Measurements from ENCODE around the gene ATAD3B. TPM values are rescaled to one million over a fixed set of nuclear protein-coding genes. Genes with fewer than 3 reads are reported as not detected.
"Not testable (repeated sequence)": the region's sequence is repeated elsewhere in the genome, so short reads cannot be mapped to it uniquely, and the experiment has no call there.

Gene ATAD3B
- total RNA-seq, 2 donors from 2014 or later: 16.8 to 26.9 TPM

DNA sequence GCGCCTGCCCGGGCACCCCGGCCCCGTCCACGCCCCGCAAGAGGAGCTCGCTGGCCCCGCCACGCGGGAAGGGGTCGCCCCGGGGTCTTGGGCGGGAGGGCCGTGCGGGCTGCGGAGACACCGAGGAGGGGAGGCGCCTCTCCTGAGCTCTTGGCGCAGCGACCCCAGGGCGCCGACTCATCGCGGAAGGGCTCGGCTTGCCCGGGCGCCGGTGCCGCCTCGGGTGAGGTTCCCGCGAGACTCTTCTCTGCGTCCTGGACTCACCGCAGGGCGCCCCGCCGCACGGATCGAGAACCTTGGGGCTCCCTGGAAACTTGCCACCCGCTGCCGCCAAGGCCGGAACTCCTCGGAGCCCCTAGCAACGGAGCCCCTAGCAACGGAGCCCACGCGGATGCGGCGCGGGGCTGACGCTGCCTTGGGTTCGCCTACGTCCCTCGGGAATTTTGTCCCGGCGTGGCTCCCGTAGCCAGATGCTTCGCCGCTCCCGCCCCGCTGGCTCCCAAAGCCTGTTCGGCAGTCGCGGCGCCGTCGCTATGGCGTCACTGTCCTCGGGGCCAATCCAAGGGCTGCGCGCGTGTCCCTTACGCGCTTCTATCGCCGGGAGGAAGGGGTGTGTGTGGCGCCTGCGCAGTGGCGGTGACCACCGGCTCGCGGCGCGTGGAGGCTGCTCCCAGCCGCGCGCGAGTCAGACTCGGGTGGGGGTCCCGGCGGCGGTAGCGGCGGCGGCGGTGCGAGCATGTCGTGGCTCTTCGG is 40.1 kb downstream of the ATAD3B start, which contains the start of gene ATAD3A:
ATAD3A (plus strand) TSS at position 630 of the 753 bp plus-strand sequence; CDS start at position 737, 107 bp downstream.
- Histone ChIP-seq H3K27ac (peak within 1 kb of the TSS; percentile 88 to 90), H3K36me3 (no peaks in the 10 kb centered on the region), H3K4me3 (peak within 1 kb of the TSS; percentile 71 to 91), H3K27me3 (replicated peaks; ENCODE audit: insufficient read depth) (no peaks in the 10 kb centered on the region), H3K4me1 (replicated peaks) (peaks cover 3% of the 10 kb centered on the region), H3K9me3 (no peaks in the 10 kb centered on the region)
- WGBS: 0% methylated on average over 14 of the region's 99 CpGs
- TF ChIP-seq, protein P1, sequence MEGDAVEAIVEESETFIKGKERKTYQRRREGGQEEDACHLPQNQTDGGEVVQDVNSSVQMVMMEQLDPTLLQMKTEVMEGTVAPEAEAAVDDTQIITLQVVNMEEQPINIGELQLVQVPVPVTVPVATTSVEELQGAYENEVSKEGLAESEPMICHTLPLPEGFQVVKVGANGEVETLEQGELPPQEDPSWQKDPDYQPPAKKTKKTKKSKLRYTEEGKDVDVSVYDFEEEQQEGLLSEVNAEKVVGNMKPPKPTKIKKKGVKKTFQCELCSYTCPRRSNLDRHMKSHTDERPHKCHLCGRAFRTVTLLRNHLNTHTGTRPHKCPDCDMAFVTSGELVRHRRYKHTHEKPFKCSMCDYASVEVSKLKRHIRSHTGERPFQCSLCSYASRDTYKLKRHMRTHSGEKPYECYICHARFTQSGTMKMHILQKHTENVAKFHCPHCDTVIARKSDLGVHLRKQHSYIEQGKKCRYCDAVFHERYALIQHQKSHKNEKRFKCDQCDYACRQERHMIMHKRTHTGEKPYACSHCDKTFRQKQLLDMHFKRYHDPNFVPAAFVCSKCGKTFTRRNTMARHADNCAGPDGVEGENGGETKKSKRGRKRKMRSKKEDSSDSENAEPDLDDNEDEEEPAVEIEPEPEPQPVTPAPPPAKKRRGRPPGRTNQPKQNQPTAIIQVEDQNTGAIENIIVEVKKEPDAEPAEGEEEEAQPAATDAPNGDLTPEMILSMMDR (IDR thresholded peaks at IDR 0.05): peak in 2 of 4 experiments; percentile 26 to 28
- TF ChIP-seq POLR2A (IDR thresholded peaks at IDR 0.05) (peak; percentile 64), POLR2AphosphoS5 (IDR thresholded peaks at IDR 0.05) (peak; percentile 100)
- peak; percentile 98 for DNase-seq (ENCODE audit: low spot score)
- intact Hi-C loops (cut with DNase I): no loop called here

- H3K36me3 ChIP-seq; H3K4me1 ChIP-seq (replicated peaks); H3K9me3 ChIP-seq; H3K27me3 ChIP-seq (replicated peaks; ENCODE audit: insufficient read depth); intact Hi-C loops (cut with DNase I); DNase-seq (ENCODE audit: low spot score): not testable (repeated sequence)
- H3K4me3 ChIP-seq: peak overlapping the region; percentile 71 to 91
- 0% methylated on average over 3 of the region's 52 CpGs for WGBS
- peak overlapping the region in 1 of 2 donors; percentile 90 for H3K27ac ChIP-seq
Measured at GRCh38 chr1:1512425-1512824, 40.9 kb downstream of the ATAD3B start.

DNA sequence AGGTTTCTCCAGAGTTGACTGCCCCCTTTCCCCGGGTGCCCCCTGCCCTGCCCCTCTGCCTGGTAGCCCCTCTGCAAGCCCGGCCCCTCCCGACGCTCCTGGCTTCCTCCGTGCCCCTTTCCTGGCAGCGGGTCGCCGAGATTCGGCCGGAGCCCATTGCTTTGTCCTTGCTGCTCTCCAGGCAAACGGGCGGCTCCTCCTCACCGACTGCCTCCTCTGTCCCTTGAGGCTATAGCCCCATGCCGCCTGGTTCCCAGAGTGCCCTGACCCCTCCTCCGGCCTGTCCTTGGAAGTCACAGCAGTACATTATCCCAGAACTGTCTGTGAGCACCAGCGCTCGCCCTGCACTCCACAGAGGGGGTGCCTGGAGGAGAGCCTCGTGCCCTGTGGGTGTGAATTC is 42.1 kb downstream of the ATAD3B start:
- WGBS: 89% methylated on average over 16 of the region's 18 CpGs
- H3K27me3 ChIP-seq (replicated peaks; ENCODE audit: insufficient read depth); H3K27ac ChIP-seq; intact Hi-C loops (cut with DNase I); H3K4me3 ChIP-seq; DNase-seq (ENCODE audit: low spot score); H3K4me1 ChIP-seq (replicated peaks); H3K9me3 ChIP-seq; H3K36me3 ChIP-seq: not testable (repeated sequence)

- H3K36me3 ChIP-seq; H3K9me3 ChIP-seq; intact Hi-C loops (cut with DNase I); H3K4me1 ChIP-seq (replicated peaks); H3K27ac ChIP-seq; H3K4me3 ChIP-seq; H3K27me3 ChIP-seq (replicated peaks; ENCODE audit: insufficient read depth); DNase-seq (ENCODE audit: low spot score): not testable (repeated sequence)
- WGBS: 59% methylated on average over 16 of the region's 16 CpGs
Measured at GRCh38 chr1:1514376-1514775, 42.8 kb downstream of the ATAD3B start.

DNA sequence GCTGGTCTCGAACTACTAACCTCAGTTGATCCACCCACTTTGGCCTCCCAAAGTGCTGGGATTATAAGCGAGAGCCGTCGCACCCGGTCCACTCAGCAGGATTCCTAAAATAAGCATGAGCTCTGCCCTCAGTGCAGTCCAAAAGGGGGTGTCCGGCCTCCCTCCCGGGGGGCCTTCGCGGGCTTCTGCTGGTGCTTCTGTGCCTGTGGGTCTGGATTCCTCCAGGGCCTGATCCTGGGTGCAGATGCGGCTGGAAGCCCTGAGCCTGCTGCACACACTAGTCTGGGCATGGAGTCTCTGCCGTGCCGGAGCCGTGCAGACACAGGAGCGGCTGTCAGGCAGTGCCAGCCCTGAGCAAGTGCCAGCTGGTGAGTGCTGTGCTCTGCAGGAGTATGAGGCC is 45.4 kb downstream of the ATAD3B start:
- H3K9me3 ChIP-seq; H3K4me1 ChIP-seq (replicated peaks); H3K4me3 ChIP-seq; H3K27me3 ChIP-seq (replicated peaks; ENCODE audit: insufficient read depth); H3K36me3 ChIP-seq; DNase-seq (ENCODE audit: low spot score); H3K27ac ChIP-seq; intact Hi-C loops (cut with DNase I): not testable (repeated sequence)
- WGBS: 94% methylated on average over 10 of the region's 14 CpGs

DNA sequence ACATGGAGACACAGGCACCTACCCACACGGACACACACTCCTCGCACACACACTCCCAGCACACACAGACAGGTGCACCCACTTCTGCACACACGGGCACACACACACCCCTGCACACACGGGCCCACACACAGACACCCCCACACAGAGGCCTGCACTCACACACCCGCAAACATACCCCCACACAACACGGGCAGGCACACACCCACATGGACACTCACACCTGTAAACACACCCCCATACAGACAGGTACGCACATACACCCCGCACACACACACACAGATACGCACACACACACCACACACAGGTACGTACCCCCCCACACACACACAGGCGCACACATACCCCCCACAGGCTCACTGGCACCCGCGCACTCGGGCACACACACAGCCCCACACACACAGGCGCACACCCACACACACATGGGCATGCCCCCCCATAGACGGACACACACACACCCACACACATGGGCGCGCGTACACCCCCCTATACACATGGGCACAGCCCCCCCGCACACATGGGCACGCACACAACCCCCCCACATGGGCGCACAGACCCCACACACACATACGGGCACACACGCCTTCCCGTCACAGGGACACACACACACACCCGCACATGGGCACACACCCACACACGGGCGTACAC is 46.5 kb downstream of the ATAD3B start:
- TF ChIP-seq, protein P1 (IDR thresholded peaks at IDR 0.05): no peak
- DNase-seq (ENCODE audit: low spot score): no peak
- Histone ChIP-seq H3K27me3 (replicated peaks; ENCODE audit: insufficient read depth) (no peaks in the 10 kb centered on the region), H3K9me3 (no peaks in the 10 kb centered on the region), H3K27ac (no peak overlapping the region), H3K4me1 (replicated peaks) (no peaks in the 10 kb centered on the region), H3K36me3 (no peaks in the 10 kb centered on the region), H3K4me3 (no peak overlapping the region)
- intact Hi-C loops (cut with DNase I): no loop called here
- 94% methylated on average over 26 of the region's 28 CpGs for WGBS

DNA sequence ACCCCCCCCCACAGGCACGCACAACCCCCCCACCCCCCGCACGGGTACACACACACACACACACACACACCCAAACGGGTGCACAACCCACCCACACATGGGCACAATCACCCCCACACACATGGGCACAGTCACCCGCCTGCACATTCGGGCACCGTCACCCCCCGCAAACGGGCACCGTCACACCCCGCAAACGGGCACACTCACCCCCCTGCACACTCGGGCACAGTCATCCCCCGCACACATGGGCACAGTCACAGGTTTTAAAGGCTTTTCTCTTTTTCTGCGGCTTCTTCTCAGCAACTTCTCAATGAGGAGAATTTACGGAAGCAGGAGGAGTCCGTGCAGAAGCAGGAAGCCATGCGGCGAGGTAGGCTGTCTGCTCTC is 47.0 kb downstream of the ATAD3B start:
- H3K4me3 ChIP-seq; H3K27me3 ChIP-seq (replicated peaks; ENCODE audit: insufficient read depth); H3K9me3 ChIP-seq; H3K36me3 ChIP-seq; intact Hi-C loops (cut with DNase I); H3K27ac ChIP-seq; H3K4me1 ChIP-seq (replicated peaks); DNase-seq (ENCODE audit: low spot score): not testable (repeated sequence)
- WGBS: 90% methylated on average over 19 of the region's 19 CpGs

- H3K4me1 ChIP-seq (replicated peaks); H3K9me3 ChIP-seq; H3K27me3 ChIP-seq (replicated peaks; ENCODE audit: insufficient read depth); H3K27ac ChIP-seq; DNase-seq (ENCODE audit: low spot score); H3K4me3 ChIP-seq; intact Hi-C loops (cut with DNase I); H3K36me3 ChIP-seq: not testable (repeated sequence)
- WGBS: 95% methylated on average over 32 of the region's 51 CpGs
Measured at GRCh38 chr1:1519805-1520505, 48.4 kb downstream of the ATAD3B start.

Data from prostate gland (tissue), 2 donors.